NCI-H446 (cell line): Measurements from ENCODE around the gene BHLHA15.

ENCODE experiments used
- DNase-seq, 2 experiments: peaks; one replicate each; lab custom pipeline; 2025; lab: John Stamatoyannopoulos, UW

Gene BHLHA15

DNA sequence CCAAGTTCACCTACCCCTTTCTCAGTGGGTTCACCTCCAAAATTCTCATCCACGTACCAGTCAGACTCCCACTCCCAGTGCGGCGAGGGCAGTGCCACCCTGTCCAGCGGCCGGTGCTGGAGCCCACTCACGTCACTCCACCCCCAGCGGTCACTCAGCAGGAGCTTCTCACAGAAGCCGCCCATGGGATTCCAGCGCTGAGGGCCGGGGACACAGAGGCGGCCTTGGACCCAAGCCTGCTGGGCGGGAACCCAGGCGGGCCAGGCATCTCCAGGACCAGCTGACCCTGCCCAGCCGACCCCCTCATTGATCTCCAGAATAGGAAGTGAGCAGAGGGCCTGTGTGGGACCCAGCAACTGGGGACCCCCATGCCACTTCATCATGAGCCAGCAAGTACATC lies 33.6 kb downstream of the BHLHA15 start:
- DNase-seq = no peak

DNA sequence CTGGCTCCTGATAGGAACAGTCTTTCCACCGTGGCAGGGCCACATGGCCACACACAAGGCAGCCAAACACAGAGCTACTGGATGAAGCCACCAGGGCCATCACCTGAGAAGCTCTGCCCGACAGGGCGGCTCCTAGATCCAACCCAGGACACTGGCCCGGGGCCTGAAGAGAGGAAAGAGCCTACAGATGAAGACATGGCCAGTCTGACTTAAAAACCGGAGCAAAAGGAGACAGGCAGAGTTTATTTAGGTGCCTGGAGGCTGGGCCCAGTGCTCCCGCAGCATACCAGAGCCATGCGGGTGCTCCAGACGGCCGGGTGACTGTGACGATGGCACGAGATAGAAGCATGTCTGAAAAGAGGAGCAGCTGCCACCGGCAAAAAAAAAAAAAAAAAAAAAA lies 36.9 kb downstream of the BHLHA15 start:
- no peak for DNase-seq

DNA sequence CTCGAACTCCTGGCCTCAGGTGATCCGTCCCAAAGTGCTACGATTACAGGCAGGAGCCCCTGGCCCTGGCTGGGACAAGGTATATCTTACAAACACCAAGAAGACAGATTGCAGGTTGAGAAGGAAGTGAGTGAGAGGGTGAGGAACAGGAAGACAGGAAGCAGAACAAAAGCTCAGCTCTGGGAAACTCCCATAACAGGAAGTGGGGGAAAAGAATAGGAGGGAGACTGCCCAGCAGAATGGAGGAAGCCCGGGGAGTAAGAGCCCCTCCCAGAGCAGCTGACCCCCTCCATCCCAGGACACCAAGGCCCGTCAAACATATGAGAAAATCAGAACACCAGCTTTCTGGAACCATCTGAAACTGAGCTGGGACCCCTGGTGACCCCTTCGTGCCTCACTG lies 37.9 kb downstream of the BHLHA15 start:
- no peak for DNase-seq

DNA sequence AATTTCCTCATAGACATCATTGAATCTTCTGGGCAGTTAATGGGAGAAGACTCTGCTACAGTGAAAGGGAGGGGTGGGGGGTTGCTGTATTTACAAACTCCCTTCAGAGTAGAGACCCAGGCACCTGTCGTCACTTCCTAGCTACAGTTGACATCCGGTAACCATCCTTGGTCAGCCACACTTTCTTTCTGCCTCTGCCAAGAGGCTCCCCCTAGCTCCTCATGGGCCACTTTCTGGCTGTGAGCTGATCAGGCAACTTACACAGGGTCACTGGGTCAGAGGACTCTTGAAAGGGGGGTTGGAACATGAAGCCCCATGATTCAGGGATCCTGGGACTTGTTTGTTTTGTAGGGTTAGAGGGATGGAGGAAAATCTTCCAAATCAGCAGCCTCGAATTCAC lies 39.5 kb downstream of the BHLHA15 start:
- DNase-seq = no peak

DNA sequence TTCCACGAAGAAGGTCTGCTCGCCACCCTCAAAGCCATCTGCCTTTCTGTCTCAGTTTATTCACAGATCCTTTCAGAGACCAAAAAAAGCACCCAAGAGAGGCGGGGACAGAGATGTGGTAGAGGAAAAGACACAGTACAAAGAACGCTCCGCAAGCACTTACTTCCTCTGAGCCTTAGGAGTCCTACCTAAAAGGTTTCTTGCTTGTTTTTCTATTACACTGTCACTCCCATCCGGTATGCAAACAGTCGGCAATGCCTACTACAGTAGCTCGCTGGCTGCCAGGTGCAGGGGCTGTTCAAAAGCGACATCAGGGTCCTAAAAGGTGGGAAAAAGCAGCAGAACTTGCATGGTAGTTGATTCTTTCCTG lies 40.0 kb downstream of the BHLHA15 start:
- no peak for DNase-seq

DNA sequence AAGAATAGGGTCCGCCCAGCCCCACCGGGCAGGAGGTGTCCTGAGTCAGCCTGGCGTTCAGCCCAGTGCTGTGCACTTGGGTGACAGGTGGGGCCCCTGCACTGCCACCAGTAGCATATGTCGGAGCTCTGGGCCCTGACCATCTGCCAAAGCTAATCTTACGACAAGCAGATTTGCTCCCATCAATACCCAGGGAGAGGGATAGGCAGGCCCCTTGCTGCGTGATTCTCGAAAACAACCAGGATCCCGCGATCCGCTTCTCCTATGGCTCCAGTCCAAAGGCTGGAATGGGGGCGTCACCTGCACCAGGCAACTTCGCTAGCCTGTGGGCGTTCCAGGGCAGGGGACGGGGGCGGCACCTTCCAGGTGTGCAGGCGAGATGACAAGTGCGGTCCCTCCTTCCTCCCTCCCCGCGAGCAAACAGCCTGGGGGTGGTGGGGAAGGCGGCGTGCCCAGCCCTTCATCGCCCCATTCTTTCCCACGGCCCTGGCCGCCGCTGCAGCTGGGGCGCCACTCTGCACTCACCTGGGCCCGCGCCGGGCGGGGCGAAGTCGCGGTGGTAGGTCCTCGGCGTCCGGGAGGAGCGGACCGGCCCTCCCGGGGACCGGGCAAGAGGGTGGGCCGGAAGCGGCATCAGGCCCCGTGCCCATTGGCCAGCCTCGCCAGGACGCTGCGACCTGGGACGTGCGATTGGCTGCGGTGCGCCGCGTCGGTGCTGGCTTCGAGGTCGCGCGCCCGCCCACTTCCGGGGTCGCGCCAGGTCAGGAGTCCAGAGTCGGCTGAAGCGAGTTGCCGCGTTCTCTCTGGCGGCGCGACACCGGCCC lies 40.6 kb downstream of the BHLHA15 start, which contains the start of gene TECPR1:
Gene TECPR1 (minus strand): TSS at position 632 of the 824 bp plus-strand sequence. CDS start 6,086 bp downstream, outside the sequence.
- peak; percentile 43 to 87 for DNase-seq

DNA sequence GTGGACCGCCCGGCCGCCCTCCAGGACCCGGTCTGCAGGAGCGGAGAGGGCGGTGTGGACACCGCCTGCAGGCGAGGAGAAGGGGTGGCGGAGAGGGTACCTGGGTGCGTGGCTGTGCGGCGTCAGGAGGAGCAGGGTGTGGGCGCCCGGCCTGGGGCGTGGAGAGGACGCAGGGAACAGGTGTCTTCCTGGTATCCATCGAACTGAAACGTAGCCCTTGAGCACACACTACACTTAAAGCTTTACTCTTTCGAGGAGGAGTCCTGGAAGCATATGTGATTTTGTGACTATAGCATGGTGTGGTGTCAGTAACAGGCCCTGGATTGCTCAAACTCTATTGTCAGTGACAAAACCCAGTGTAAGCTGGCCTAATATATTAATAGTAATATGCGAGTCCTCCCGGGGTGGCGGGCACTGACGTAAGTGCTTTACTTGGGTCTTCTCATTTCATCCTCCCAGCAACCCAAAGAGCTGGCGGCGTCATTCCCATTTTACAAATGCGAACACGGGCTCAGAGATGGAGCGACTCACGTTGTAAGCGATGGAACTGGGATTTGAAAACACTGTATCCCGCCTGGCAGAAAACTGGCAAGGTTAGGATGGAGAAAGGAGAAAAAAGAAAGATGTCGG lies 41.3 kb downstream of the BHLHA15 start:
- no peak for DNase-seq

DNA sequence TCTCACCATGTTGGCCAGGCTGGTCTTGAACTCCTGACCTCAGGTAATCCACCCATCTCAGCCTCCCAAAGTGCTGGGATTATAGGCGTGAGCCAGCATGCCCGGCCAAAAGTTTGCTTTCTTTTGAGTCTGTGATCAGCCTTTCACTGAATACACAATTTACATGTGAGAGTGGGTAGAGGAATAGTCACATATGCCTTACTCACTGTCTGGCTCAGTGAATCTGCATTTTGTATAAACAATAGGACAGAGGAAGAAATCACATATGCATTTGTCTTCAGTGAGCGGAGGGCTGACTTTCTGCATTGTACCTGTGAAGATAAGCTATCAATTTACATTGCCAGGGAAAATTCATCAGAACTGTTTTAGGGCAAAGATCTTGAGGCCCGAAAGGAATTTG lies 43.3 kb downstream of the BHLHA15 start:
- DNase-seq = no peak

DNA sequence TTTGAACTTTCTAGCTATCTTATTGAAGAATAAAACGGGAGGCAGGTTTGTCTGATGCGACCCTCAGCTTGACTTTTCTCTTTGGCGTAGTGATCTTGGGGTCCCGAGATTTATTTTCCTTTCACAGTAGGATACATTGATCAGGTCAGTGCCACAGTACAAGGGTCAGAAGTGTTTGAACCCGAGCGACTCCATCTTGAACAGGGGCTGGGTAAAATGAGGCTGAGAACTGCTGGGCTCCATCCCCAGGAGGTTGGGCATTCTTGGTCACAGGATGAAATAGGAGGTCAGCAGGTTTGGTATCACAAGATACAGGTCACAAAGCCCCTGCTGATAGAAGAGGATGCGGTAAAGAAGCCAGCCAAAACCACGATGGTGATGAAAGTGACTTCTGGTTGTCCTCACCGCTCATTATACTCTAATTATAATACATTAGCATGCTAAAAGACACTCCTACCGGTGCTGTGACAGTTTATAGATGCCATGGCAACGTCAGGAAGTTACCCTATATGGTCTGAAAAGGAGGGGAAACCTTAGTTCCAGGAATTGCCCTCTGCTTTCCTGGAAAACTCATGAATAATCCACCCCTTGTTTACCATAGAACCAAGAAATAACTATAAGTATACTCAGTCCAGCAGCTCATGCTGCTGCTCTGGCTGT lies 43.8 kb downstream of the BHLHA15 start:
- no peak for DNase-seq

DNA sequence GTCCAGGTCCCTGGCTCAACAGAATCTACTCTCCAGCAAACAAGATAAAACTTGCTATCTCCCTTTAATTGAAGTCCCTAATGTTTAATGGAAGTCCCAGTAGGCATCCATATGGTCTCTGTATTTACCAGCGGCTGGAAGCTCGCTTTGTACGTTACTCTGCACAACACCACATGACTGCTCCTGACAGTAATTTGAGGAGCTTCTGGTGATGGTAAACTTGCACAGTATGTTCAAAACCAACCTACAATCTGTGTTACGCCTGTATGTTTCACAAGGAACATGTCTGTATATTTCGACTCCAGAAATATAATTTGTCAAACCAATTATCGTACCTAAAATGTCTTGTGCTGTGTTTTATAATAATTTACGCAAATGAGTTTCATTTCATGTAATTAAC lies 45.2 kb downstream of the BHLHA15 start:
- no peak for DNase-seq

DNA sequence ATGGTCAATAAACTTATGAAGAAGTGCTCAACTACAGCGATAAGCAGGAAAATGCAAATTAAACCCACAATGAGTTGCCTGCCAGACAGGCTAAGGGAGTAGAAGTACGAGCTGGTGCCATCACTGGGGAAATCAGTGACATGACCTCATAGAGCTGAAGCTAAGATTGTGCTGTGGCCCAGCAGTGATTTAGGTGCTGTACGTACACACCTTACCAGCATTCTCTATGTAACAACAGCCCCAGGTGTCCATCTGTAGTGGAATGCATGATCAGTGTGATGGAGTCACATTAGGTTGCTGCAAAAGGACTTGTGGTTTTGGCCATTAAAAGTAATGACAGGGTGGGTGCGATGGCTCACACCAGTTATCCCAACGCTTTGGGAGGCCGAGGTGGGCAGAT lies 46.5 kb downstream of the BHLHA15 start:
- no peak for DNase-seq
